IMR-90 (cell line): ENCODE results near the gene ACSS1. TPM values are rescaled to one million over a fixed set of nuclear protein-coding genes. Genes with fewer than 3 reads are reported as not detected.

Experiments
- ATAC-seq: fragments of 200-7000 bp; cut with Tn5 transposase; 2 replicates; pipeline ENCODE4 v1.9.1; 2020; ENCODE audit warnings: low read depth, mild to moderate bottlenecking, moderate library complexity
- BruUV-seq: library from RNA; stranded (reverse); fragments of 400-500 nt; replicated peaks from 2 replicates; lab custom pipeline; 2021; lab: Mats Ljungman, UMichigan
- CTCF ChIA-PET: fragments of 300-600 bp; formaldehyde crosslinking; extraction: SDS; loops from one replicate; lab custom pipeline; 2021; ENCODE audit warnings: antibody characterized with exemption; lab: Yijun Ruan, JAX
- POLR2A ChIA-PET: fragments of 300-600 bp; sonication (Branson Sonifier 250); formaldehyde crosslinking; loops from one replicate; lab custom pipeline; 2022; ENCODE audit warnings: antibody characterized with exemption; ENCODE audit not compliant: unreplicated experiment; lab: Charles Lee
- DNase-seq: peaks from one replicate; pipeline ENCODE4 v3.0.0; 2013
- H2AFZ ChIP-seq: replicated peaks from 2 replicates; pipeline ENCODE3; 2013; ENCODE audit warnings: low read length, mild to moderate bottlenecking; ENCODE audit not compliant: poor library complexity
- H2AK5ac ChIP-seq: 2 replicates; pipeline ENCODE4 v1.6.1; 2013; ENCODE audit warnings: low read depth, low read length, inconsistent platforms
- H2AK9ac ChIP-seq: replicated peaks from 2 replicates; pipeline ENCODE3; 2013; ENCODE audit warnings: mild to moderate bottlenecking, low read depth, low read length, moderate library complexity; ENCODE audit not compliant: poor library complexity
- H2BK120ac ChIP-seq: 2 replicates; pipeline ENCODE4 v1.6.1; 2013; ENCODE audit warnings: low read depth, low read length, inconsistent platforms
- H2BK15ac ChIP-seq: 3 replicates; pipeline ENCODE4 v1.6.1; 2013; ENCODE audit warnings: low read depth, low read length, inconsistent platforms
- H2BK20ac ChIP-seq: 2 replicates; pipeline ENCODE4 v1.6.1; 2013; ENCODE audit warnings: low read depth, mild to moderate bottlenecking, inconsistent platforms, low read length, moderate library complexity
- H2BK5ac ChIP-seq: 2 replicates; pipeline ENCODE4 v1.6.1; 2013; ENCODE audit warnings: mild to moderate bottlenecking, low read depth, low read length, inconsistent platforms; ENCODE audit not compliant: poor library complexity, severe bottlenecking
- H3K14ac ChIP-seq: replicated peaks from 2 replicates; pipeline ENCODE4 v1.6.1; 2013; ENCODE audit warnings: low read depth, low read length, inconsistent platforms
- H3K18ac ChIP-seq: 2 replicates; pipeline ENCODE4 v1.6.1; 2013; ENCODE audit warnings: low read depth, low read length, control low read depth
- H3K23ac ChIP-seq: 2 replicates; pipeline ENCODE4 v1.6.1; 2013; ENCODE audit warnings: low read depth, low read length, inconsistent platforms
- H3K27ac ChIP-seq: 2 replicates; pipeline ENCODE4 v1.5.1; 2013; ENCODE audit warnings: mild to moderate bottlenecking, control low read depth, low read length; ENCODE audit not compliant: insufficient read depth
- H3K27me3 ChIP-seq: 2 replicates; pipeline ENCODE4 v1.6.1; 2013; ENCODE audit warnings: low read length; ENCODE audit not compliant: control insufficient read depth, insufficient read depth
- H3K36me3 ChIP-seq: 2 replicates; pipeline ENCODE4 v1.6.1; 2013; ENCODE audit warnings: low read length, mixed read lengths; ENCODE audit not compliant: control insufficient read depth, insufficient read depth
- H3K4ac ChIP-seq: 2 replicates; pipeline ENCODE4 v1.6.1; 2013; ENCODE audit warnings: low read depth, low read length, inconsistent platforms
- H3K4me1 ChIP-seq: 2 replicates; pipeline ENCODE4 v1.6.1; 2013; ENCODE audit warnings: low read length, mixed read lengths; ENCODE audit not compliant: control insufficient read depth, insufficient read depth
- H3K4me2 ChIP-seq: 2 replicates; pipeline ENCODE4 v1.6.1; 2013; ENCODE audit warnings: low read depth, mild to moderate bottlenecking, control low read depth, low read length, moderate library complexity
- H3K4me3 ChIP-seq: 2 replicates; pipeline ENCODE4 v1.5.1; 2013; ENCODE audit warnings: low read depth, mild to moderate bottlenecking, control low read depth, low read length, moderate library complexity; ENCODE audit not compliant: insufficient read depth
- H3K56ac ChIP-seq: 2 replicates; pipeline ENCODE4 v1.6.1; 2013; ENCODE audit warnings: low read length, inconsistent platforms; ENCODE audit not compliant: insufficient read depth; ENCODE audit errors: extremely low read depth
- H3K79me1 ChIP-seq, 2 experiments: 2 replicates each; pipeline ENCODE4 v1.6.1; 2013; ENCODE audit warnings: low read length in 2 of 2, inconsistent platforms in 1 of 2, low read depth in 1 of 2
- H3K9ac ChIP-seq: 2 replicates; pipeline ENCODE4 v1.6.1; 2013; ENCODE audit warnings: low read depth, low read length, control low read depth
- H3K9me1 ChIP-seq: 2 replicates; pipeline ENCODE4 v1.6.1; 2013; ENCODE audit warnings: low read length, inconsistent platforms; ENCODE audit not compliant: insufficient read depth
- H3K9me3 ChIP-seq: 2 replicates; pipeline ENCODE4 v1.6.1; 2013; ENCODE audit warnings: low read length; ENCODE audit not compliant: control insufficient read depth, insufficient read depth
- H4K20me1 ChIP-seq: 2 replicates; pipeline ENCODE4 v1.6.1; 2013; ENCODE audit warnings: low read length, inconsistent platforms; ENCODE audit not compliant: insufficient read depth
- H4K5ac ChIP-seq: 2 replicates; pipeline ENCODE4 v1.6.1; 2013; ENCODE audit warnings: mild to moderate bottlenecking, low read depth, low read length, control low read depth
- H4K8ac ChIP-seq, 2 experiments: 2 replicates each; pipeline ENCODE4 v1.6.1; 2013; ENCODE audit warnings: low read depth in 2 of 2, low read length in 2 of 2, control low read depth in 1 of 2, inconsistent platforms in 1 of 2
- H4K91ac ChIP-seq: 2 replicates; pipeline ENCODE4 v1.6.1; 2013; ENCODE audit warnings: low read depth, low read length, inconsistent platforms; ENCODE audit not compliant: insufficient read depth
- BHLHE40 ChIP-seq: fragments of 150-350 bp; IDR thresholded peaks from 2 replicates; pipeline ENCODE4 v1.6.1; 2016; ENCODE audit warnings: mild to moderate bottlenecking, low read depth, low read length
- CEBPB ChIP-seq: IDR thresholded peaks from 2 replicates; pipeline ENCODE4 v1.6.1; 2012; ENCODE audit warnings: low read depth, low read length, improper control_type of control experiment
- CTCF ChIP-seq: conservative IDR thresholded peaks from 2 replicates; pipeline ENCODE4 v1.5.1; 2012; ENCODE audit warnings: mild to moderate bottlenecking, low read depth, low read length, improper control_type of control experiment
- FOS ChIP-seq: fragments of 150-350 bp; IDR thresholded peaks from 2 replicates; pipeline ENCODE4 v1.6.1; 2016; ENCODE audit warnings: low read depth, low read length
- MAZ ChIP-seq: IDR thresholded peaks from 2 replicates; pipeline ENCODE4 v1.6.1; 2012; ENCODE audit warnings: low read depth, mild to moderate bottlenecking, low read length, improper control_type of control experiment, moderate library complexity, borderline replicate concordance
- RCOR1 ChIP-seq: IDR thresholded peaks from 2 replicates; pipeline ENCODE4 v1.6.1; 2012; ENCODE audit warnings: mild to moderate bottlenecking, low read length, improper control_type of control experiment; ENCODE audit not compliant: insufficient replicate concordance
- SMC3 ChIP-seq: fragments of 150-350 bp; IDR thresholded peaks from 2 replicates; pipeline ENCODE4 v1.6.1; 2016; ENCODE audit warnings: low read depth, mild to moderate bottlenecking, antibody characterized with exemption, low read length, moderate library complexity
- USF2 ChIP-seq: fragments of 150-350 bp; IDR thresholded peaks from 2 replicates; pipeline ENCODE4 v1.6.1; 2017; ENCODE audit warnings: mild to moderate bottlenecking, antibody characterized with exemption, low read length, low read depth
- WGBS, 2 experiments: methylation state at CpG; one replicate each; pipeline versions ENCODE4 v1.1.5 to v1.1.7; 2013; ENCODE audit warnings: missing lambda C conversion rate in 2 of 2; ENCODE audit not compliant: insufficient read length in 1 of 2; ENCODE audit errors: extremely low coverage in 2 of 2; 5-methylcytosine and 5-hydroxymethylcytosine counted together
- dilution Hi-C: fragments of 300-500 bp; cut with HindIII; formaldehyde crosslinking; loops from one replicate; pipeline ENCODE4 v1.14.3; 2018; ENCODE audit warnings: low sequenced_read_pairs; ENCODE audit not compliant: unreplicated experiment
- in situ Hi-C: fragments of 300-500 bp; cut with MboI; formaldehyde crosslinking; loops from 3 replicates; pipeline ENCODE4 v1.14.3; 2019; ENCODE audit warnings: low sequenced_read_pairs, inconsistent platforms, mixed read lengths
- intact Hi-C: fragments of 100-400 bp; cut with micrococcal nuclease; formaldehyde crosslinking; loops from 2 replicates; pipeline ENCODE4 v1.10.0; 2022
- polyA plus RNA-seq, 3 experiments: library from polyadenylated mRNA; depleted of rRNA; stranded (reverse); fragments of >200 nt; gene quantifications; 2 replicates each; pipeline ENCODE4 v1.2.3, GENCODE V29; 2012; ENCODE audit warnings: low replicate concordance in 1 of 3
- total RNA-seq: library from RNA; depleted of rRNA; stranded (reverse); fragments of >200 nt; gene quantifications from 2 replicates; pipeline ENCODE4 v1.2.3, GENCODE V29; 2012

ACSS1 gene
- total and polyA plus RNA-seq, 2 of the 4 experiments (the other 2 are of a cell fraction), result 0.72 to 1.2 TPM

- in situ Hi-C loops, result loop anchor here (10.0 kb wide), 1 partner anchor 97 kb away; no protein-coding TSS in a partner anchor
- 0% methylated on average over 5 of the region's 38 CpGs; no CpG with 5 or more reads in 1 of the 2 experiments for WGBS, 2 experiments
- Histone ChIP-seq H3K56ac (no peak overlapping the region), H3K18ac (no peak overlapping the region), H3K4me3 (no peak overlapping the region), H2AK5ac (no peak overlapping the region), H3K4me1 (no peaks in the 10 kb centered on the region), H3K27me3 (peaks cover 73% of the 10 kb centered on the region), H2BK20ac (no peak overlapping the region), H3K27ac (no peak overlapping the region), H3K23ac (no peak overlapping the region), H2BK120ac (no peak overlapping the region), H4K5ac (no peak overlapping the region), H4K91ac (no peak overlapping the region), H3K4ac (no peak overlapping the region), H2AFZ (peak overlapping the region; percentile 23), H3K36me3 (no peaks in the 10 kb centered on the region), H4K8ac (no peak overlapping the region), H3K9ac (no peak overlapping the region), H4K20me1 (no peaks in the 10 kb centered on the region), H2AK9ac (no peak overlapping the region), H3K14ac (no peak overlapping the region), H3K9me1 (no peaks in the 10 kb centered on the region), H2BK15ac (no peak overlapping the region), H3K9me3 (no peaks in the 10 kb centered on the region), H3K79me1 (no peaks in the 10 kb centered on the region), H3K4me2 (peak overlapping the region; percentile 71; the same call in 1 of the 2 replicates), H2BK5ac (no peak overlapping the region)
- TF ChIP-seq USF2 (no peak), BHLHE40 (no peak), CEBPB (peak; percentile 52), CTCF (no peak), FOS (no peak), MAZ (no peak), SMC3 (no peak), RCOR1 (no peak)
- dilution Hi-C loops, result no loop called here
- POLR2A ChIA-PET, result no interaction called here
- no TSS peak for BruUV-seq
- DNase-seq (peak; percentile 6), ATAC-seq (peak; percentile 78)
- CTCF ChIA-PET, result no interaction called here
- intact Hi-C loops, result no loop called here
Observed at GRCh38 chr20:25077610-25078169, 19.8 kb upstream of the ACSS1 start.
